A673 (cell line): ENCODE data around the gene MFSD11. TPM values are rescaled to one million over a fixed set of nuclear protein-coding genes. Genes with fewer than 3 reads are reported as not detected.
"Not testable (repeated sequence)": the region's sequence is repeated elsewhere in the genome, so short reads cannot be mapped to it uniquely, and the experiment has no call there.

Experiments used
- BruUV-seq: library from RNA; stranded (reverse); fragments of 400-500 nt; replicated peaks from 2 replicates; lab custom pipeline; 2021; lab: Mats Ljungman, UMichigan
- CTCF ChIA-PET: fragments of 300-600 bp; sonication (Branson Sonifier 250); formaldehyde crosslinking; loops from one replicate; lab custom pipeline; 2022; ENCODE audit warnings: antibody characterized with exemption; lab: Charles Lee
- POLR2A ChIA-PET: fragments of 300-600 bp; sonication (Branson Sonifier 250); formaldehyde crosslinking; loops from one replicate; lab custom pipeline; 2022; ENCODE audit warnings: antibody characterized with exemption; ENCODE audit not compliant: low non-redundant PET; lab: Charles Lee
- DNase-seq: peaks from one replicate; pipeline ENCODE4 v3.0.0-alpha.2; 2015; ENCODE audit warnings: low spot score
- H3K27ac ChIP-seq: fragments of 200-600 bp; sonication (generic); 2 replicates; pipeline ENCODE4 v1.5.1; 2016; ENCODE audit warnings: mixed run types, low read depth, mild to moderate bottlenecking, mixed read lengths, antibody characterized with exemption, low read length; ENCODE audit not compliant: poor library complexity, severe bottlenecking
- H3K27me3 ChIP-seq: fragments of 200-600 bp; sonication (generic); replicated peaks from 2 replicates; pipeline ENCODE4 v1.6.1; 2017; ENCODE audit warnings: mixed run types, low read depth, mild to moderate bottlenecking, mixed read lengths, antibody characterized with exemption, low read length; ENCODE audit not compliant: insufficient read depth, poor library complexity
- H3K36me3 ChIP-seq: fragments of 200-600 bp; sonication (generic); 2 replicates; pipeline ENCODE4 v1.6.1; 2016; ENCODE audit warnings: mixed run types, mild to moderate bottlenecking, mixed read lengths, antibody characterized with exemption, low read length; ENCODE audit not compliant: insufficient read depth, poor library complexity, severe bottlenecking
- H3K4me1 ChIP-seq: fragments of 200-600 bp; sonication (generic); 2 replicates; pipeline ENCODE4 v1.6.1; 2017; ENCODE audit warnings: mixed run types, mild to moderate bottlenecking, mixed read lengths, antibody characterized with exemption, low read length; ENCODE audit not compliant: insufficient read depth, poor library complexity, severe bottlenecking
- H3K4me3 ChIP-seq: fragments of 200-600 bp; sonication (generic); 2 replicates; pipeline ENCODE4 v1.5.1; 2016; ENCODE audit warnings: low read depth, mixed run types, mild to moderate bottlenecking, mixed read lengths, low read length; ENCODE audit not compliant: poor library complexity, severe bottlenecking
- H3K9me3 ChIP-seq: fragments of 200-600 bp; sonication (generic); 2 replicates; pipeline ENCODE4 v1.6.1; 2016; ENCODE audit warnings: mixed run types, low read depth, mild to moderate bottlenecking, mixed read lengths, antibody characterized with exemption, low read length; ENCODE audit not compliant: poor library complexity, severe bottlenecking
- EZH2 ChIP-seq: fragments of 200-600 bp; sonication (generic); IDR thresholded peaks from 2 replicates; pipeline ENCODE4 v1.6.1; 2017; ENCODE audit warnings: borderline replicate concordance, low read depth, mild to moderate bottlenecking, mixed read lengths, antibody characterized with exemption, low read length; ENCODE audit not compliant: poor library complexity, severe bottlenecking
- intact Hi-C: fragments of 100-400 bp; cut with micrococcal nuclease; formaldehyde crosslinking; loops from one replicate; pipeline ENCODE4 v1.10.0; 2022; ENCODE audit not compliant: unreplicated experiment
- total RNA-seq: library from RNA; stranded (reverse); gene quantifications from 2 replicates; pipeline ENCODE4 v1.2.3, GENCODE V29; 2021
- TF ChIP-seq, protein P1 (sequence below): fragments of 300-800, 200-600 bp; sonication (generic); conservative IDR thresholded peaks from 2 replicates; pipeline ENCODE4 v1.5.1; 2017; ENCODE audit warnings: low read depth, mild to moderate bottlenecking, antibody characterized with exemption, low read length, moderate library complexity, mixed read lengths

Gene MFSD11
- total RNA-seq, 1 experiment from 2014 or later: 38.8 TPM

DNA sequence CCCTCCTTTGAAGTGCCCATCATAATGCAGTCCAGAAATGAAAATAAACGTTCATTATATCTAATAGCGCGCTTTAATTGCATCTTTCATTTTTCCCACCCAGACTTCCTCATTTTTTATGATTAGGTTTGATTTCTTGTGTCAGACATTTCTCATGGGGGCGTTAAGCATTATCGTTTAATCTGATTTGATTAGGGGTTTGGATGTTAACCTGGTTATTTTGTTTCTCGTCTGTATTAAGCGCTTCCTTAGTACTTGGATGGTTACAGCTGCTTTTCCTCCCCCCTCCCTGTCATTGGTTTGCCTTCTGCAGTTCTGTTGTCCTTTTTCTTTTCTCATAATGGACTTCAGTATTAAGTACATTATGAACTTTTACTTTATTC, 540 bp downstream of the MFSD11 start:
- ChIA-PET POLR2A (no interaction called here), CTCF (no interaction called here)
- no peak for DNase-seq
- peaks cover 29% of the 10 kb centered on the region for H3K36me3 ChIP-seq
- intact Hi-C loops: loop anchor here (2.0 kb wide), 1 partner anchor 52 kb away; no protein-coding TSS in a partner anchor
- H3K27ac ChIP-seq: peak overlapping the region; percentile 100
- H3K4me3 ChIP-seq: peak overlapping the region; percentile 77
- TF ChIP-seq EZH2: no peak
- TF ChIP-seq, protein P1, sequence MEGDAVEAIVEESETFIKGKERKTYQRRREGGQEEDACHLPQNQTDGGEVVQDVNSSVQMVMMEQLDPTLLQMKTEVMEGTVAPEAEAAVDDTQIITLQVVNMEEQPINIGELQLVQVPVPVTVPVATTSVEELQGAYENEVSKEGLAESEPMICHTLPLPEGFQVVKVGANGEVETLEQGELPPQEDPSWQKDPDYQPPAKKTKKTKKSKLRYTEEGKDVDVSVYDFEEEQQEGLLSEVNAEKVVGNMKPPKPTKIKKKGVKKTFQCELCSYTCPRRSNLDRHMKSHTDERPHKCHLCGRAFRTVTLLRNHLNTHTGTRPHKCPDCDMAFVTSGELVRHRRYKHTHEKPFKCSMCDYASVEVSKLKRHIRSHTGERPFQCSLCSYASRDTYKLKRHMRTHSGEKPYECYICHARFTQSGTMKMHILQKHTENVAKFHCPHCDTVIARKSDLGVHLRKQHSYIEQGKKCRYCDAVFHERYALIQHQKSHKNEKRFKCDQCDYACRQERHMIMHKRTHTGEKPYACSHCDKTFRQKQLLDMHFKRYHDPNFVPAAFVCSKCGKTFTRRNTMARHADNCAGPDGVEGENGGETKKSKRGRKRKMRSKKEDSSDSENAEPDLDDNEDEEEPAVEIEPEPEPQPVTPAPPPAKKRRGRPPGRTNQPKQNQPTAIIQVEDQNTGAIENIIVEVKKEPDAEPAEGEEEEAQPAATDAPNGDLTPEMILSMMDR: no peak
- H3K27me3 ChIP-seq: no peaks in the 10 kb centered on the region
- peaks cover 15% of the 10 kb centered on the region for H3K4me1 ChIP-seq
- BruUV-seq: TSS peak; percentile 59
- no peaks in the 10 kb centered on the region for H3K9me3 ChIP-seq

GRCh38 chr17:76739568-76740115, 1.7 kb downstream of the MFSD11 start:
- H3K9me3 ChIP-seq, H3K27me3 ChIP-seq, DNase-seq, BruUV-seq: not testable (repeated sequence)
- intact Hi-C loops: loop anchor here (2.0 kb wide), 1 partner anchor 51 kb away; no protein-coding TSS in a partner anchor
- H3K4me1 ChIP-seq: peaks cover 10% of the 10 kb centered on the region
- ChIA-PET POLR2A (interaction anchor here (0.5 kb wide), 1 partner anchor 1334 kb away, joined by 6 read pairs; the partner anchor contains the start of gene GRB2), CTCF (interaction anchor here (0.6 kb wide), 1 partner anchor 66 kb away, joined by 3 read pairs; no protein-coding TSS in a partner anchor)
- peak overlapping the region; percentile 77 for H3K4me3 ChIP-seq
- H3K27ac ChIP-seq: peak overlapping the region; percentile 100
- H3K36me3 ChIP-seq: peaks cover 28% of the 10 kb centered on the region

DNA sequence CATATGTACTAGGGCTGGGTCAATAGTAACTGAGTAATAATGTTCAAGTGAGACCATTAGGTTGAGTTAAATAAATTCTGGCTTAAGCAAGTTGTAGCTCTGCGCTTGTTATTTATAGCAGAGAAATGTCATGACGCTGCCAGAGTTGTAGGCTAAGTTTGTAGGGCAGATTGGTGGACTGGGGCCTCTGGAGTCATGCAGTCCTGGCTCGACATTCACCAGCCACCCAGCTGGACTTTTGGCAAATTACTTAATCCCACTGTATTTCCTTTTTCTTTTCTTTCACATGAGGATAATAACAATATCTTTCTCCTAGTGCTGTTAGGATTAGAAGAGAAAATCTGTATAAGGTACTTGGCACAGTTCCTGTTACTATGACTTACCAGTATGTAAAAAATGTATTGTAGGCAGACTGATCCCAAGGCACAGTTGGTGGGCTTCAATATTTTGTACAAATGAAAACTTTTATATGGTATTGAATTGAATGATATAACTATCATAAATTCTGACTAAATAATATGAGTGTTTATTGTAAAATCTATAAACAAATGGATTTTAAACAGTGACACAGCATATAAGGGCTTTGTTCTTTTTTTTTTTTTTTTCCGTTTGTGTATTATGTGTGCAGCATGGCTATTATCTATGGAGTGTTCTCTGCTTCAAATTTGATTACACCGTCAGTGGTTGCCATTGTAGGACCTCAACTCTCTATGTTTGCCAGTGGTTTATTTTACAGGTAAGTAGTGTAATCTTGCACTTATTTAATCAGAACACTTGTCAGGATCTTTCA, 2.6 kb downstream of the MFSD11 start:
- Histone ChIP-seq H3K4me3 (peak overlapping the region; percentile 7), H3K27me3 (no peaks in the 10 kb centered on the region), H3K9me3 (no peaks in the 10 kb centered on the region), H3K36me3 (peaks cover 28% of the 10 kb centered on the region), H3K4me1 (peaks cover 10% of the 10 kb centered on the region), H3K27ac (peak overlapping the region; percentile 65)
- no peak for DNase-seq
- POLR2A ChIA-PET: interaction anchor here (0.5 kb wide), 1 partner anchor 1335 kb away, joined by 6 read pairs; the partner anchor contains the start of gene GRB2
- no TSS peak for BruUV-seq
- TF ChIP-seq, protein P1: no peak
- no peak for TF ChIP-seq EZH2
- intact Hi-C loops: no loop called here
- CTCF ChIA-PET: no interaction called here
